ENCODE measurements around the gene HOXB5.

HOXB5 gene

GRCh38 chr17:48559122-48559839 lies 34.3 kb downstream of the HOXB5 start:
- no peak overlapping the region for H3K4me3 ChIP-seq (ENCODE audit: low read depth, low read length)
- no peak for TF ChIP-seq CTCF (IDR thresholded peaks at IDR 0.05; ENCODE audit: low read depth, low read length)
- H3K27me3 ChIP-seq (ENCODE audit: insufficient read depth, low read depth, severe bottlenecking): peaks cover 91% of the 10 kb centered on the region
- no peak for DNase-seq
- H3K36me3 ChIP-seq: no peaks in the 10 kb centered on the region
- no peaks in the 10 kb centered on the region for H3K9me3 ChIP-seq (ENCODE audit: severe bottlenecking)
- no peak overlapping the region for H3K27ac ChIP-seq

- Histone ChIP-seq H3K36me3 (no peaks in the 10 kb centered on the region), H3K9me3 (ENCODE audit: severe bottlenecking) (no peaks in the 10 kb centered on the region), H3K27ac (no peak overlapping the region), H3K27me3 (ENCODE audit: insufficient read depth, low read depth, severe bottlenecking) (peaks cover 93% of the 10 kb centered on the region), H3K4me3 (ENCODE audit: low read depth, low read length) (no peak overlapping the region)
- DNase-seq: no peak
- TF ChIP-seq CTCF (IDR thresholded peaks at IDR 0.05; ENCODE audit: low read depth, low read length): no peak
These were observed 34.8 kb downstream of the HOXB5 start for GRCh38 chr17:48558831-48559121.

- no peaks in the 10 kb centered on the region for H3K36me3 ChIP-seq
- no peaks in the 10 kb centered on the region for H3K9me3 ChIP-seq (ENCODE audit: severe bottlenecking)
- H3K4me3 ChIP-seq (ENCODE audit: low read depth, low read length): no peak overlapping the region
- H3K27me3 ChIP-seq (ENCODE audit: insufficient read depth, low read depth, severe bottlenecking): peaks cover 93% of the 10 kb centered on the region
- no peak for DNase-seq
- no peak for TF ChIP-seq CTCF (IDR thresholded peaks at IDR 0.05; ENCODE audit: low read depth, low read length)
- no peak overlapping the region for H3K27ac ChIP-seq
These were observed 35.3 kb downstream of the HOXB5 start for GRCh38 chr17:48558057-48558830.

- H3K27ac ChIP-seq: no peak overlapping the region
- peaks cover 91% of the 10 kb centered on the region for H3K27me3 ChIP-seq (ENCODE audit: insufficient read depth, low read depth, severe bottlenecking)
- no peak for DNase-seq
These were observed 36.8 kb downstream of the HOXB5 start for GRCh38 chr17:48556576-48557401.

GRCh38 chr17:48556229-48556575 lies 37.4 kb downstream of the HOXB5 start:
- Histone ChIP-seq H3K4me3 (ENCODE audit: low read depth, low read length) (no peak overlapping the region), H3K9me3 (ENCODE audit: severe bottlenecking) (peaks cover 4% of the 10 kb centered on the region), H3K36me3 (no peaks in the 10 kb centered on the region), H3K27ac (peak overlapping the region; percentile 66), H3K27me3 (ENCODE audit: insufficient read depth, low read depth, severe bottlenecking) (peaks cover 90% of the 10 kb centered on the region)
- DNase-seq: no peak
- no peak for TF ChIP-seq CTCF (IDR thresholded peaks at IDR 0.05; ENCODE audit: low read depth, low read length)

More at GRCh38 chr17:48556576-48557401, 36.8 kb downstream of the HOXB5 start:
- Histone ChIP-seq H3K4me3 (ENCODE audit: low read depth, low read length) (no peak overlapping the region), H3K36me3 (no peaks in the 10 kb centered on the region), H3K9me3 (ENCODE audit: severe bottlenecking) (peaks cover 2% of the 10 kb centered on the region)
- TF ChIP-seq CTCF (IDR thresholded peaks at IDR 0.05; ENCODE audit: low read depth, low read length): no peak

All from WERI-Rb-1 (cell line).